Left colon (tissue), 2 donors: ENCODE data around the gene PRKN. TPM values are rescaled to one million over a fixed set of nuclear protein-coding genes. Genes with fewer than 3 reads are reported as not detected.

Source experiments
- ATAC-seq: fragments of 200-7000 bp; cut with Tn5 transposase; one replicate; pipeline ENCODE4 v1.9.1; 2020; ENCODE audit warnings: mild to moderate bottlenecking, moderate library complexity
- DNase-seq, 2 donors: peaks; one replicate each; pipeline ENCODE4 v3.0.0-alpha.2; 2020
- intact Hi-C, 2 donors: fragments of 100-400 bp; cut with DNase I in 1 of 2; cut with micrococcal nuclease in 1 of 2; formaldehyde crosslinking; loops; one replicate each; pipeline versions ENCODE4 v1.11.2 to v1.14.0; 2022; cut with DNase I, micrococcal nuclease
- total RNA-seq, 2 donors: library from RNA; stranded (reverse); fragmentation: NEBNext Ultra II Directional; extraction: Animal tissue kit (Norgen Biotek cat#: 25700); gene quantifications; one replicate each; pipeline ENCODE4 v1.2.1, GENCODE V29; 2021
- donor health status: DM: no; HTN: no; CAD: no.
- donor health status: DM: yes; HTN: yes; CAD: no.

PRKN gene
- total RNA-seq, 2 donors from 2014 or later, result 5.4 to 5.5 TPM

DNA sequence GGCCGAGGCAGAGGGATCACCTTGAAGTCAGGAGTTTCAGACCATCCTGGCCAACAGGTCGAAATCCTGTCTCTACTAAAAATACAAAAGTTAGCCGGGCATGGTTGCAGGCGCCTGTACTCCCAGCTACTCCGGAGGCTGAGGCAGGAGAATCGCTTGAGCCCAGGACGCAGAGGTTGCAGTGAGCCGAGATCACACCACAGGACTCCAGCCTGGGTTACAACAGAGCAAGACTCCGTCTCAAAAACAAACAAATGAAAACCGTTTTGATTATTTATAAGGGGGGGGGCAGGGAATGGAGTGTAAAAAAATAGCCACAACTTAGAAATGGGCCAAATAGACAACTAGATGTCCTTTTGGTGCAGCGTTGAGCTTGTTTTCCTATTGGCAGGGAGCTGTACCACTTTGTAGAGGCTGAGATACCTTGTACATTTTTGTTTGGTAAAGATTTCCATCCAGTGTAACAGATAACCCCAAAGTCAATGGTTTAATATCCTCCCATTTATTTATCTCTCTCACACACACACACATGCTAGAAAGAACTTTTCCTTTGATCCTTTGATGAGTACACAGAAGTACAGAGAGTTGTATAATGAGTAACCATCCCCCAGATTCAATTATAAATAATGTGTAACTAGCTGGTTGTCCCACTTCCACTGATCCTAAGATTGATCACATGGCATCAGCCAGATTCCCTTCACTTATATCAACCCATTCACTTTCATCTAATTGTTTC is 477.5 kb downstream of the PRKN start:
- intact Hi-C loops, result no loop called here
- ATAC-seq (no peak), DNase-seq (no peak)

DNA sequence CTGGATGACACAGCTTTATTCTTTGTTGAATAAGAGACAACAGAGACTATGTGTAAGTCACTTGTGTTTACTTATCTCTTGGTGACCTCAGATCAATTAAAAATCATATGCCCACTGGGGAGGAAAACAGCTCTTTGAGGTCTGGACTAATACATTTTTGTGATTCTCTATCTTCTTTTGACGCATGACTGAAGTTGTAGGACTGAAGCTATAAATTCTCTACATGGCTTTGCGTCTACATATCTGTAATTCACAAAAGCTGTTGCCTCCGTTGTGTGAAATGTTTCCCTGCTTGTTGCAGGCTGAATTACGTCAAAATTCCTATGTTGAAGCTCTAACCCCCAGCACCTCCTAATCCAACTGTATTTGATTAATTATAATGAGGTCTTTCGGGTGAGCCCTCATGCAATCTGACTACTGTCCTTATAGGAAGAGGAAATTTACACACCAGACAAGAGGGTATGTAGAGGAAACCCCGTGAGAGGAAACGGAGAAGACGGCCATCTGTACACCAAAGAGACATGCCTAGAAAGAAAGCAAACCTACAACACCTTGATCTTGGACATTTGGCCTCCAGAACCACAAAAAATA is 481.6 kb downstream of the PRKN start:
- ATAC-seq, result no peak
- no peak for DNase-seq
- intact Hi-C loops, result no loop called here

- intact Hi-C loops, result no loop called here
- DNase-seq (no peak), ATAC-seq (no peak)
These were observed 483.5 kb downstream of the PRKN start for GRCh38 chr6:162244031-162244430.

GRCh38 chr6:162242915-162243314 is 484.7 kb downstream of the PRKN start:
- ATAC-seq, result no peak
- intact Hi-C loops, result no loop called here
- no peak for DNase-seq

DNA sequence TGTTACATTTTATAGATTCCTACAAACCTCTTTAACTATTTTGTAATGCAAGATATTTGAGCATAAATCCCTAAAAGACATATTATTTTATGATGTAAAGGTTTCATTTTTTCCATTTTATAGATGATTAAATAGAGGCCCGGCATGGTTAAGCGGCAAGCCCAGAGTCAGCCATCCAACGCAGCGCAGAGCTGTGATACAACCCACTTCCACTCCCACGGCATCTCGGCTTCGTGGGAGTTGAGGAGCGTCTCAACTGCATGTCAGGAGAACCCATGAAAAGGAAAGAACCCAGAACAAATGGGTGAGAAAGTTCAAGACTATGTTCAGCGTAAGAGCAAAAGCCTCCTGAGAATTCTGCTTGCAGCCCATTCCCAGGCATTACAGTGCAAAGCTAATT is 488.2 kb downstream of the PRKN start:
- ATAC-seq (no peak), DNase-seq (no peak)
- intact Hi-C loops, result no loop called here

GRCh38 chr6:162238675-162239074 is 488.9 kb downstream of the PRKN start:
- DNase-seq (no peak), ATAC-seq (no peak)
- intact Hi-C loops, result no loop called here

DNA sequence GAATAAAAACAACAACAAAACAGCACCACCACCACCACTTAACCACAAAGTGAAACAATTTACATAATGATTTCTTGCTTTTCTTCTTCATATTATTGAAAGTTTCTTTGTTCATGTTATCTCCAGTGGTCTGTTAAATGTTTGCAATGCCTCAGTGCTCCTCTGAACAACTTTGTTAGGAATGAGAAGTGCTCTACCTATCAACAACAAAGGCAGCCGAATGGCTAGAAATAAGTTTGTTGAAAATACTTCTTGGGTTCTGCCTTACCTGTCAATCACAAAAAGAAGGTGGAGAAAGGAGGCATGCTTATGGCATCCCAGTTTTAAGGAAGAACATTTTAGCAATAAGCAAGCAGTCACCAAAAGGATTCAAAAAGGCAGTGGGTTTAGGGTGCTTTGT is 490.2 kb downstream of the PRKN start:
- ATAC-seq (no peak), DNase-seq (no peak)
- intact Hi-C loops, result no loop called here

DNA sequence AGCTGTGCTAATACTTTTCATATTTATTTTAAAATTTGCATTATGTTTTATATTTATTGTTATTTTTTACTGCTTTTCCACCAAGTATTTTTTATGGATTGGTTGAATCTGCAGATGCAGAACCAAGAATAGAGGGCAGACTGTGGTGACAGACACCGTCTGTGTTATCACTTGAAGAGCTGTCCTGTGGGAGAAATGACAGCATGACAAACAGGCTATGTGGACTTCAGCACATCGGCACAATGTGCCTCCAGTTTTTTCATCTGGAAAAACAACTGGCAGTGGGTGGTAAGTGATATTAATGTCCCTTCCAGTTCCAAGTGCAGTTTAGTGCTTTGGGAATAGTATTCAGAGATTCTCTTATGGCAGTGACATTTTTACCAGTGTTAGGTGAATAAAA is 492.9 kb downstream of the PRKN start:
- intact Hi-C loops, result no loop called here
- no peak for ATAC-seq
- no peak for DNase-seq

GRCh38 chr6:162230147-162230752 is 497.3 kb downstream of the PRKN start:
- intact Hi-C loops, result no loop called here
- ATAC-seq, result no peak
- DNase-seq, result no peak

DNA sequence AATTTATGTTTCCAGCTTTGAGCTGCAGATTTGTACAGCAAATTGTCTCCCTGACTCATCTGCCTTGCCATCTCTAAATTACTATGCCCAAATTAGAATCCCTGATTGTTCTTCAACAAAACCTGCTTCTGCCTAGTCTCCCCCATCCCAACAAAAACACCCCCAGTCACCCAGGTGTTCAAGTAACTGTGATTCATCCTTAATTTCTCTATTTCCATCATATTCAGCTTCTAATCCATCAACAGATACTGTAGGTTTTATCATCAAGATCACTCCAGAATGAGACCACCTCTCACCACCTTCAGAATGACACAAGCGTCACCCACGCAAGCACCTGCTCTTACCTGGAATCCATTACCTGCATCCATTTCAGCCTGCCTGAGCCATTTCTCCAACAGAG is 498.5 kb downstream of the PRKN start:
- DNase-seq (no peak), ATAC-seq (no peak)
- intact Hi-C loops, result no loop called here

DNA sequence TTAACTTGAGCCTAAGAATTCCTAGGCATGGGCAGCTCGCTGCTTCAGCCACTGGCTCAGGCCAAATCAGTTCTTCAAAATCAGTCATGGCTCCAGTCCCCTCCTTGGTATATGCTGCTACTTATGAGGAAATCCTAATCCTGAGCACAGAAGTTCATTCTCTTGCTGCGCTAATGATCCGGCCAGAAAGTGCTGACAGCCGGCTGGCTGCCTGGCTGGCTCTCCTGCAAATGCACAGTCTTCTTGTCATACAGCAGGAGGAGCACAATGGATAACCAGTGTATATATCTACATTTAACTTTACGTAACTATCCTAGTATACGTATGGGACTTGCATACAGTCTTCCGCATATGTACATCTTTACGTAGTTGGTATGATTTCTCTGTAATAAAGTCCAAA is 500.8 kb downstream of the PRKN start:
- DNase-seq, result no peak
- ATAC-seq, result no peak
- intact Hi-C loops, result no loop called here

- intact Hi-C loops, result no loop called here
- no peak for DNase-seq
- no peak for ATAC-seq
These were observed 505.0 kb downstream of the PRKN start for GRCh38 chr6:162222521-162222920.

DNA sequence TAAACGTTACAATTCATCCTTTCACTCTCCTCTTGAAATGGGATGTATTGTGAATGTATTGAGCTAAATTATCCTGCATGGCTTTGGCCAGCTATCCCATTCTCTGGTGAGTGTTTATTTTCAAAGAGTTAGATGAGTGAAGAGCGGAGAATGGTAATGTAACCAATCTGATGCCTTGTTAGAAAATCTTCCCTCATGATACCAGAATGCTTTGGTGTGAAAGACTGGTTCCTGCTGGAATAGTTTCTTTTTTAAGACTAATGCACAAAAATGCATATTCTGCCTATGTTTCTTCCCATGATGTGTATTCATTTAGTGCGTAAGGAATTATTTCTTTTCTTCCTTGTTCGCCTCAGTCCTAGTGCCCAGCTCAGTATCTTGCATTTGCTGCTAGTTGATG is 506.7 kb downstream of the PRKN start:
- intact Hi-C loops, result no loop called here
- ATAC-seq, result no peak
- DNase-seq, result no peak

- intact Hi-C loops, result no loop called here
- DNase-seq (no peak), ATAC-seq (no peak)
These were observed 508.3 kb downstream of the PRKN start for GRCh38 chr6:162219266-162219665.

DNA sequence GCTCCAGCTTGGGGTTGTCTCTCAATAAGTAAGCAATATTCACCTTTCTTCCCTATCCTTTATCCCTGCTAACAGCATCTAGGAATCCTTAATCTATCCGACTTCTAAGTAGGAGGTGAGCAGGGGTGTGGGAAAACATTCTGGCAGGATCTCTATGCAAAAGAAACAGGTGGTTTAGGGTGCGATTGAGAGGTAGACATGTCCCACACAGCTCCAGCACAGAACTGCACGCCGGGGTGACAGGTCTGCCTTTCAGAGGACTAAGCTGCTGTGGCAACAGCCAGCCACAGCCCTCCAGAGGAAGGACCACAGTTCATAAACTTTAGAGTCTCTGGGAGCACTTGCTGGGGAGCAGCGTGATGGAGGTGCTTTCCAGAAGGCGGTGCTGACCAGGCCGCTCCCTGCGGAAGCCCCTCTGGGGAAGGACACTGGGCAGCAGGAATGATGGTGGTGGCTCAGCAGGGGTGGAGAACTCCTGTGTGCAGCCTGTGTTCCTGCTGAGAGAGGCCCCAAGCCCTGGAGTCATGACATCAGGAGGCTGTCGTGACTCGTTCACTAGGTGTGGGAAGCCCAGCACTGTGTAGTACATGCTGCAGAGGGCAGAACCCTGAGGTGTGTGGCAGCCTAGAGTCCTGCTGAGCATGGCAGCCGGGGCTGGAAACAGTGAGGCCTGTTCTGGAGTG is 509.6 kb downstream of the PRKN start:
- intact Hi-C loops, result no loop called here
- no peak for ATAC-seq
- DNase-seq, result no peak

- no peak for ATAC-seq
- intact Hi-C loops, result no loop called here
- no peak for DNase-seq
These were observed 510.5 kb downstream of the PRKN start for GRCh38 chr6:162217058-162217457.

- ATAC-seq (no peak), DNase-seq (no peak)
- intact Hi-C loops, result no loop called here
These were observed 515.8 kb downstream of the PRKN start for GRCh38 chr6:162211777-162212176.

GRCh38 chr6:162211022-162211421 is 516.5 kb downstream of the PRKN start:
- intact Hi-C loops, result no loop called here
- DNase-seq, result no peak
- ATAC-seq, result no peak

- DNase-seq, result no peak
- ATAC-seq, result no peak
- intact Hi-C loops, result no loop called here
These were observed 524.3 kb downstream of the PRKN start for GRCh38 chr6:162203287-162203686.
